Smooth muscle cell (in vitro differentiated cells): Measurements from ENCODE around the gene COLEC11. TPM values are rescaled to one million over a fixed set of nuclear protein-coding genes. Genes with fewer than 3 reads are reported as not detected.
A peak's percentile ranks its signal among the peaks of the same experiment; 100 is the strongest.
"Not testable (repeated sequence)": the region's sequence is repeated elsewhere in the genome, so short reads cannot be mapped to it uniquely, and the experiment has no call there.

Source experiments
- DNase-seq: peaks from one replicate; lab custom pipeline; 2025; ENCODE audit not compliant: unreplicated experiment; lab: John Stamatoyannopoulos, UW
- H2AFZ ChIP-seq: fragments of 200-600 bp; sonication (generic); 2 replicates; pipeline ENCODE4 v1.6.0; 2016; ENCODE audit warnings: antibody characterized with exemption, low read depth, mild to moderate bottlenecking
- H3F3A ChIP-seq: fragments of 200-600 bp; sonication (generic); 2 replicates; pipeline ENCODE4 v1.6.0; 2017; ENCODE audit warnings: antibody characterized with exemption, low read depth
- H3K27ac ChIP-seq: fragments of 200-600 bp; sonication (generic); 2 replicates; pipeline ENCODE4 v1.5.1; 2016; ENCODE audit warnings: low read depth, mild to moderate bottlenecking
- H3K27me3 ChIP-seq: fragments of 200-600 bp; sonication (generic); 2 replicates; pipeline ENCODE4 v1.6.1; 2016; ENCODE audit warnings: low read depth, mild to moderate bottlenecking
- H3K36me3 ChIP-seq: fragments of 200-600 bp; sonication (generic); 2 replicates; pipeline ENCODE4 v1.5.1; 2016; ENCODE audit warnings: low read depth
- H3K4me1 ChIP-seq: fragments of 200-600 bp; sonication (generic); 2 replicates; pipeline ENCODE4 v1.5.1; 2016; ENCODE audit warnings: low read depth
- H3K4me2 ChIP-seq: fragments of 200-600 bp; sonication (generic); 2 replicates; pipeline ENCODE4 v1.6.0; 2016; ENCODE audit warnings: mild to moderate bottlenecking
- H3K4me3 ChIP-seq: fragments of 200-600 bp; sonication (generic); 2 replicates; pipeline ENCODE4 v1.5.1; 2016; ENCODE audit warnings: mild to moderate bottlenecking
- H3K79me2 ChIP-seq: fragments of 200-600 bp; sonication (generic); 2 replicates; pipeline ENCODE4 v1.6.0; 2016; ENCODE audit warnings: low read depth, mild to moderate bottlenecking
- H3K9ac ChIP-seq: fragments of 200-600 bp; sonication (generic); 2 replicates; pipeline ENCODE4 v1.6.0; 2016; ENCODE audit warnings: low read depth
- H3K9me3 ChIP-seq: fragments of 200-600 bp; sonication (generic); replicated peaks from 2 replicates; pipeline ENCODE4 v1.5.1; 2016; ENCODE audit warnings: low read depth
- H4K20me1 ChIP-seq: fragments of 200-600 bp; sonication (generic); 2 replicates; pipeline ENCODE4 v1.6.0; 2016; ENCODE audit warnings: low read depth
- WGBS: methylation state at CpG from one replicate; pipeline ENCODE4 v1.1.7; 2016; ENCODE audit warnings: low lambda C conversion rate; 5-methylcytosine and 5-hydroxymethylcytosine counted together
- polyA plus RNA-seq: library from polyadenylated mRNA; unstranded; fragments of >200 nt; fragmentation: Nextera tagmentation; extraction: Ambion mirVana; gene quantifications from 2 replicates; pipeline ENCODE4 v1.2.1, GENCODE V29; 2016
- total RNA-seq: library from RNA; depleted of rRNA; stranded (reverse); fragments of >200 nt; gene quantifications from 2 replicates; pipeline ENCODE4 v1.2.3, GENCODE V29; 2014
- TF ChIP-seq, protein P1 (sequence below): fragments of 200-600 bp; sonication (generic); IDR thresholded peaks from 2 replicates; pipeline ENCODE4 v1.5.1; 2017; ENCODE audit warnings: borderline replicate concordance, mild to moderate bottlenecking, antibody characterized with exemption; ENCODE audit not compliant: insufficient read depth, poor library complexity, severe bottlenecking

The COLEC11 gene
- total and polyA plus RNA-seq, 2 experiments from 2014 or later: 18.1 to 30.8 TPM

GRCh38 chr2:3634596-3635121 is 39.7 kb downstream of the COLEC11 start:
- no peaks in the 10 kb centered on the region for H3F3A ChIP-seq
- TF ChIP-seq, protein P1, sequence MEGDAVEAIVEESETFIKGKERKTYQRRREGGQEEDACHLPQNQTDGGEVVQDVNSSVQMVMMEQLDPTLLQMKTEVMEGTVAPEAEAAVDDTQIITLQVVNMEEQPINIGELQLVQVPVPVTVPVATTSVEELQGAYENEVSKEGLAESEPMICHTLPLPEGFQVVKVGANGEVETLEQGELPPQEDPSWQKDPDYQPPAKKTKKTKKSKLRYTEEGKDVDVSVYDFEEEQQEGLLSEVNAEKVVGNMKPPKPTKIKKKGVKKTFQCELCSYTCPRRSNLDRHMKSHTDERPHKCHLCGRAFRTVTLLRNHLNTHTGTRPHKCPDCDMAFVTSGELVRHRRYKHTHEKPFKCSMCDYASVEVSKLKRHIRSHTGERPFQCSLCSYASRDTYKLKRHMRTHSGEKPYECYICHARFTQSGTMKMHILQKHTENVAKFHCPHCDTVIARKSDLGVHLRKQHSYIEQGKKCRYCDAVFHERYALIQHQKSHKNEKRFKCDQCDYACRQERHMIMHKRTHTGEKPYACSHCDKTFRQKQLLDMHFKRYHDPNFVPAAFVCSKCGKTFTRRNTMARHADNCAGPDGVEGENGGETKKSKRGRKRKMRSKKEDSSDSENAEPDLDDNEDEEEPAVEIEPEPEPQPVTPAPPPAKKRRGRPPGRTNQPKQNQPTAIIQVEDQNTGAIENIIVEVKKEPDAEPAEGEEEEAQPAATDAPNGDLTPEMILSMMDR: no peak
- DNase-seq: no peak
- no peaks in the 10 kb centered on the region for H4K20me1 ChIP-seq
- H3K36me3 ChIP-seq: no peaks in the 10 kb centered on the region
- no peaks in the 10 kb centered on the region for H3K4me1 ChIP-seq
- WGBS: 90% methylated on average over 11 of the region's 12 CpGs
- no peak overlapping the region for H2AFZ ChIP-seq
- H3K9ac ChIP-seq: no peak overlapping the region
- no peaks in the 10 kb centered on the region for H3K9me3 ChIP-seq
- no peak overlapping the region for H3K4me2 ChIP-seq
- H3K27me3 ChIP-seq: no peaks in the 10 kb centered on the region
- H3K4me3 ChIP-seq: no peak overlapping the region
- no peaks in the 10 kb centered on the region for H3K79me2 ChIP-seq
- H3K27ac ChIP-seq: no peak overlapping the region

GRCh38 chr2:3635171-3635974 is 40.5 kb downstream of the COLEC11 start:
- peak overlapping the region; percentile 43 for H2AFZ ChIP-seq
- no peaks in the 10 kb centered on the region for H3K9me3 ChIP-seq
- no peaks in the 10 kb centered on the region for H4K20me1 ChIP-seq
- TF ChIP-seq, protein P1: no peak
- H3K9ac ChIP-seq: no peak overlapping the region
- no peaks in the 10 kb centered on the region for H3K36me3 ChIP-seq
- H3F3A ChIP-seq: no peaks in the 10 kb centered on the region
- H3K27me3 ChIP-seq: no peaks in the 10 kb centered on the region
- H3K4me1 ChIP-seq: no peaks in the 10 kb centered on the region
- DNase-seq: no peak
- no peaks in the 10 kb centered on the region for H3K79me2 ChIP-seq
- no peak overlapping the region for H3K4me3 ChIP-seq
- WGBS: 85% methylated on average over 29 of the region's 29 CpGs
- no peak overlapping the region for H3K4me2 ChIP-seq
- H3K27ac ChIP-seq: no peak overlapping the region

DNA sequence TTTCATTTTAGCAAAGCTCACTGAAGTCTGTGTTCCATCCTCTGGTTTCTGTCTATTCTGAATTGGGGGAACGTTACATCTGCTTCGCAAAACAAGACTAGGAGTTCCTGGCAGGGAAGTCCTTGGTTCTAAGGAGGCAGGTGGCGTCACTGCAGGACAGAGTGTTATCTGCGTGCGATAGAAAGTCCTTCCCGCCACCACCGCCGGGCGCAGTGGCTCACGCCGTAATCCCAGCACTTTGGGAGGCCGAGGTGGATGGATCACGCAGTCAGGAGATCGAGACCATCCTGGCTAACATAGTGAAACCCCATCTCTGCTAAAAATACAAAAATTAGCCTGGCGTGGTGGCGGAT is 41.0 kb downstream of the COLEC11 start:
- not testable (repeated sequence) for H3K36me3 ChIP-seq, H3K4me3 ChIP-seq, H3K9ac ChIP-seq, H3K4me2 ChIP-seq, DNase-seq, H3K9me3 ChIP-seq, H4K20me1 ChIP-seq, H3F3A ChIP-seq, H3K79me2 ChIP-seq, H3K27ac ChIP-seq, H3K27me3 ChIP-seq, H3K4me1 ChIP-seq
- peak overlapping the region; percentile 43 for H2AFZ ChIP-seq
- 85% methylated on average over 16 of the region's 16 CpGs for WGBS

GRCh38 chr2:3636586-3637310 is 41.8 kb downstream of the COLEC11 start:
- TF ChIP-seq, protein P1: no peak
- no peaks in the 10 kb centered on the region for H4K20me1 ChIP-seq
- H3K27me3 ChIP-seq: no peaks in the 10 kb centered on the region
- no peaks in the 10 kb centered on the region for H3K36me3 ChIP-seq
- no peak overlapping the region for H2AFZ ChIP-seq
- 93% methylated on average over 13 of the region's 13 CpGs for WGBS
- no peaks in the 10 kb centered on the region for H3K79me2 ChIP-seq
- no peak overlapping the region for H3K4me3 ChIP-seq
- no peak for DNase-seq
- H3K27ac ChIP-seq: no peak overlapping the region
- no peaks in the 10 kb centered on the region for H3F3A ChIP-seq
- no peaks in the 10 kb centered on the region for H3K4me1 ChIP-seq
- H3K4me2 ChIP-seq: no peak overlapping the region
- H3K9me3 ChIP-seq: no peaks in the 10 kb centered on the region
- no peak overlapping the region for H3K9ac ChIP-seq
